IMR-90 (cell line): ENCODE measurements around the gene CHD9. TPM values are rescaled to one million over a fixed set of nuclear protein-coding genes. Genes with fewer than 3 reads are reported as not detected.

Source experiments
- ATAC-seq: fragments of 200-7000 bp; cut with Tn5 transposase; 2 replicates; pipeline ENCODE4 v1.9.1; 2020; ENCODE audit warnings: low read depth, mild to moderate bottlenecking, moderate library complexity
- BruUV-seq: library from RNA; stranded (reverse); fragments of 400-500 nt; replicated peaks from 2 replicates; lab custom pipeline; 2021; lab: Mats Ljungman, UMichigan
- CTCF ChIA-PET: fragments of 300-600 bp; formaldehyde crosslinking; extraction: SDS; loops from one replicate; lab custom pipeline; 2021; ENCODE audit warnings: antibody characterized with exemption; lab: Yijun Ruan, JAX
- POLR2A ChIA-PET: fragments of 300-600 bp; sonication (Branson Sonifier 250); formaldehyde crosslinking; loops from one replicate; lab custom pipeline; 2022; ENCODE audit warnings: antibody characterized with exemption; ENCODE audit not compliant: unreplicated experiment; lab: Charles Lee
- DNase-seq: peaks from one replicate; pipeline ENCODE4 v3.0.0; 2013
- H2AFZ ChIP-seq: replicated peaks from 2 replicates; pipeline ENCODE3; 2013; ENCODE audit warnings: low read length, mild to moderate bottlenecking; ENCODE audit not compliant: poor library complexity
- H2AK5ac ChIP-seq: 2 replicates; pipeline ENCODE4 v1.6.1; 2013; ENCODE audit warnings: low read depth, low read length, inconsistent platforms
- H2AK9ac ChIP-seq: replicated peaks from 2 replicates; pipeline ENCODE3; 2013; ENCODE audit warnings: mild to moderate bottlenecking, low read depth, low read length, moderate library complexity; ENCODE audit not compliant: poor library complexity
- H2BK120ac ChIP-seq: 2 replicates; pipeline ENCODE4 v1.6.1; 2013; ENCODE audit warnings: low read depth, low read length, inconsistent platforms
- H2BK15ac ChIP-seq: 3 replicates; pipeline ENCODE4 v1.6.1; 2013; ENCODE audit warnings: low read depth, low read length, inconsistent platforms
- H2BK20ac ChIP-seq: 2 replicates; pipeline ENCODE4 v1.6.1; 2013; ENCODE audit warnings: low read depth, mild to moderate bottlenecking, inconsistent platforms, low read length, moderate library complexity
- H2BK5ac ChIP-seq: 2 replicates; pipeline ENCODE4 v1.6.1; 2013; ENCODE audit warnings: mild to moderate bottlenecking, low read depth, low read length, inconsistent platforms; ENCODE audit not compliant: poor library complexity, severe bottlenecking
- H3K14ac ChIP-seq: replicated peaks from 2 replicates; pipeline ENCODE4 v1.6.1; 2013; ENCODE audit warnings: low read depth, low read length, inconsistent platforms
- H3K18ac ChIP-seq: 2 replicates; pipeline ENCODE4 v1.6.1; 2013; ENCODE audit warnings: low read depth, low read length, control low read depth
- H3K23ac ChIP-seq: 2 replicates; pipeline ENCODE4 v1.6.1; 2013; ENCODE audit warnings: low read depth, low read length, inconsistent platforms
- H3K27ac ChIP-seq: 2 replicates; pipeline ENCODE4 v1.5.1; 2013; ENCODE audit warnings: mild to moderate bottlenecking, control low read depth, low read length; ENCODE audit not compliant: insufficient read depth
- H3K27me3 ChIP-seq: 2 replicates; pipeline ENCODE4 v1.6.1; 2013; ENCODE audit warnings: low read length; ENCODE audit not compliant: control insufficient read depth, insufficient read depth
- H3K36me3 ChIP-seq: 2 replicates; pipeline ENCODE4 v1.6.1; 2013; ENCODE audit warnings: low read length, mixed read lengths; ENCODE audit not compliant: control insufficient read depth, insufficient read depth
- H3K4ac ChIP-seq: 2 replicates; pipeline ENCODE4 v1.6.1; 2013; ENCODE audit warnings: low read depth, low read length, inconsistent platforms
- H3K4me1 ChIP-seq: 2 replicates; pipeline ENCODE4 v1.6.1; 2013; ENCODE audit warnings: low read length, mixed read lengths; ENCODE audit not compliant: control insufficient read depth, insufficient read depth
- H3K4me2 ChIP-seq: 2 replicates; pipeline ENCODE4 v1.6.1; 2013; ENCODE audit warnings: low read depth, mild to moderate bottlenecking, control low read depth, low read length, moderate library complexity
- H3K4me3 ChIP-seq: 2 replicates; pipeline ENCODE4 v1.5.1; 2013; ENCODE audit warnings: low read depth, mild to moderate bottlenecking, control low read depth, low read length, moderate library complexity; ENCODE audit not compliant: insufficient read depth
- H3K56ac ChIP-seq: 2 replicates; pipeline ENCODE4 v1.6.1; 2013; ENCODE audit warnings: low read length, inconsistent platforms; ENCODE audit not compliant: insufficient read depth; ENCODE audit errors: extremely low read depth
- H3K79me1 ChIP-seq, 2 experiments: 2 replicates each; pipeline ENCODE4 v1.6.1; 2013; ENCODE audit warnings: low read length in 2 of 2, inconsistent platforms in 1 of 2, low read depth in 1 of 2
- H3K9ac ChIP-seq: 2 replicates; pipeline ENCODE4 v1.6.1; 2013; ENCODE audit warnings: low read depth, low read length, control low read depth
- H3K9me1 ChIP-seq: 2 replicates; pipeline ENCODE4 v1.6.1; 2013; ENCODE audit warnings: low read length, inconsistent platforms; ENCODE audit not compliant: insufficient read depth
- H3K9me3 ChIP-seq: 2 replicates; pipeline ENCODE4 v1.6.1; 2013; ENCODE audit warnings: low read length; ENCODE audit not compliant: control insufficient read depth, insufficient read depth
- H4K20me1 ChIP-seq: 2 replicates; pipeline ENCODE4 v1.6.1; 2013; ENCODE audit warnings: low read length, inconsistent platforms; ENCODE audit not compliant: insufficient read depth
- H4K5ac ChIP-seq: 2 replicates; pipeline ENCODE4 v1.6.1; 2013; ENCODE audit warnings: mild to moderate bottlenecking, low read depth, low read length, control low read depth
- H4K8ac ChIP-seq, 2 experiments: 2 replicates each; pipeline ENCODE4 v1.6.1; 2013; ENCODE audit warnings: low read depth in 2 of 2, low read length in 2 of 2, control low read depth in 1 of 2, inconsistent platforms in 1 of 2
- H4K91ac ChIP-seq: 2 replicates; pipeline ENCODE4 v1.6.1; 2013; ENCODE audit warnings: low read depth, low read length, inconsistent platforms; ENCODE audit not compliant: insufficient read depth
- BHLHE40 ChIP-seq: fragments of 150-350 bp; IDR thresholded peaks from 2 replicates; pipeline ENCODE4 v1.6.1; 2016; ENCODE audit warnings: mild to moderate bottlenecking, low read depth, low read length
- CEBPB ChIP-seq: IDR thresholded peaks from 2 replicates; pipeline ENCODE4 v1.6.1; 2012; ENCODE audit warnings: low read depth, low read length, improper control_type of control experiment
- CHD1 ChIP-seq: IDR thresholded peaks from 2 replicates; pipeline ENCODE4 v1.6.1; 2012; ENCODE audit warnings: low read depth, low read length, improper control_type of control experiment
- CTCF ChIP-seq: conservative IDR thresholded peaks from 2 replicates; pipeline ENCODE4 v1.5.1; 2012; ENCODE audit warnings: mild to moderate bottlenecking, low read depth, low read length, improper control_type of control experiment
- ELK1 ChIP-seq: fragments of 150-350 bp; IDR thresholded peaks from 2 replicates; pipeline ENCODE4 v1.6.1; 2016; ENCODE audit warnings: low read depth, mild to moderate bottlenecking, low read length, moderate library complexity, borderline replicate concordance
- FOS ChIP-seq: fragments of 150-350 bp; IDR thresholded peaks from 2 replicates; pipeline ENCODE4 v1.6.1; 2016; ENCODE audit warnings: low read depth, low read length
- MAFK ChIP-seq: IDR thresholded peaks from 2 replicates; pipeline ENCODE4 v1.6.1; 2012; ENCODE audit warnings: low read depth, low read length, improper control_type of control experiment
- MAZ ChIP-seq: IDR thresholded peaks from 2 replicates; pipeline ENCODE4 v1.6.1; 2012; ENCODE audit warnings: low read depth, mild to moderate bottlenecking, low read length, improper control_type of control experiment, moderate library complexity, borderline replicate concordance
- MXI1 ChIP-seq: IDR thresholded peaks from 2 replicates; pipeline ENCODE4 v1.6.1; 2012; ENCODE audit warnings: low read depth, mild to moderate bottlenecking, low read length, moderate library complexity, borderline replicate concordance
- NFE2L2 ChIP-seq: fragments of 150-350 bp; IDR thresholded peaks from 2 replicates; pipeline ENCODE4 v1.6.1; 2016; ENCODE audit warnings: low read depth, mild to moderate bottlenecking, low read length
- POLR2A ChIP-seq: IDR thresholded peaks from 2 replicates; pipeline ENCODE4 v1.6.1; 2012; ENCODE audit warnings: mild to moderate bottlenecking, low read depth, low read length
- RAD21 ChIP-seq: IDR thresholded peaks from 2 replicates; pipeline ENCODE4 v1.6.1; 2012; ENCODE audit warnings: low read length, improper control_type of control experiment
- RCOR1 ChIP-seq: IDR thresholded peaks from 2 replicates; pipeline ENCODE4 v1.6.1; 2012; ENCODE audit warnings: mild to moderate bottlenecking, low read length, improper control_type of control experiment; ENCODE audit not compliant: insufficient replicate concordance
- RFX5 ChIP-seq: IDR thresholded peaks from 2 replicates; pipeline ENCODE4 v1.8.0; 2012; ENCODE audit warnings: low read depth, mild to moderate bottlenecking, low read length, moderate library complexity
- SMC3 ChIP-seq: fragments of 150-350 bp; IDR thresholded peaks from 2 replicates; pipeline ENCODE4 v1.6.1; 2016; ENCODE audit warnings: low read depth, mild to moderate bottlenecking, antibody characterized with exemption, low read length, moderate library complexity
- WGBS, 2 experiments: methylation state at CpG; one replicate each; pipeline versions ENCODE4 v1.1.5 to v1.1.7; 2013; ENCODE audit warnings: missing lambda C conversion rate in 2 of 2; ENCODE audit not compliant: insufficient read length in 1 of 2; ENCODE audit errors: extremely low coverage in 2 of 2; 5-methylcytosine and 5-hydroxymethylcytosine counted together
- dilution Hi-C: fragments of 300-500 bp; cut with HindIII; formaldehyde crosslinking; loops from one replicate; pipeline ENCODE4 v1.14.3; 2018; ENCODE audit warnings: low sequenced_read_pairs; ENCODE audit not compliant: unreplicated experiment
- in situ Hi-C: fragments of 300-500 bp; cut with MboI; formaldehyde crosslinking; loops from 3 replicates; pipeline ENCODE4 v1.14.3; 2019; ENCODE audit warnings: low sequenced_read_pairs, inconsistent platforms, mixed read lengths
- intact Hi-C: fragments of 100-400 bp; cut with micrococcal nuclease; formaldehyde crosslinking; loops from 2 replicates; pipeline ENCODE4 v1.10.0; 2022
- polyA plus RNA-seq, 3 experiments: library from polyadenylated mRNA; depleted of rRNA; stranded (reverse); fragments of >200 nt; gene quantifications; 2 replicates each; pipeline ENCODE4 v1.2.3, GENCODE V29; 2012; ENCODE audit warnings: low replicate concordance in 1 of 3
- total RNA-seq: library from RNA; depleted of rRNA; stranded (reverse); fragments of >200 nt; gene quantifications from 2 replicates; pipeline ENCODE4 v1.2.3, GENCODE V29; 2012
- TF ChIP-seq, protein P1 (sequence below): fragments of 150-350 bp; IDR thresholded peaks from 2 replicates; pipeline ENCODE4 v1.6.1; 2017; ENCODE audit warnings: mild to moderate bottlenecking, antibody characterized with exemption, low read length, low read depth

Gene CHD9
- total and polyA plus RNA-seq, 2 of the 4 experiments (the other 2 are of a cell fraction), result 9.1 to 48.8 TPM

DNA sequence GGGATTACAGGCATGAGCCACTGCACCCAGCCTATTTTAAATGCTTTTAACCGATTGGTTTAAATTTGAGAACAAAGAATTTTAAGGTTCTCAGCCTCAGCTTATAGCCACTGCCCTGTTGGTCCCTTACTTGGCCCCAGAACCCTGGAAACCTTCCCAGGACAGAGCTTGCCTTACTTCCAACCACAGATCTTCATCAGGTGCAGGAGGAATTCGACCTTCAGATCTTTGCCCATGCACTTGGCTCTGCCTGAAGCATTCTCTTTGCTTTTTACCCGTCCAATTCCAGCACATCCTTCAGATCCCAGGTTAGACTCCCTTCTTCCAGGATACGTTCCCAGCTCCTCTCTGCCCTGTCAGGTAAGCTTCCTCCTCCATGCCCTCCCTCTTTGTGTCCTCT lies 27.7 kb downstream of the CHD9 start:
- Histone ChIP-seq H4K8ac (no peak overlapping the region), H3K4me1 (peaks cover 22% of the 10 kb centered on the region), H3K9me3 (no peaks in the 10 kb centered on the region), H3K9ac (no peak overlapping the region), H3K27me3 (no peaks in the 10 kb centered on the region), H4K20me1 (peaks cover 13% of the 10 kb centered on the region; the same call in 1 of the 2 replicates), H3K56ac (no peak overlapping the region), H3K4ac (peak overlapping the region; percentile 43), H4K91ac (no peak overlapping the region; the same call in 1 of the 2 replicates), H3K4me3 (no peak overlapping the region), H2BK15ac (no peak overlapping the region; the same call in 2 of the 3 replicates), H2AK5ac (peak overlapping the region; percentile 47; the same call in 1 of the 2 replicates), H3K27ac (no peak overlapping the region), H2AFZ (no peak overlapping the region), H3K18ac (0 out of 2 replicates have a peak overlapping the region, but pooled peaks have one; percentile 4), H3K23ac (no peak overlapping the region), H3K79me1 (peaks cover 35 to 73% of the 10 kb centered on the region in 2 experiments), H2BK5ac (no peak overlapping the region), H2AK9ac (no peak overlapping the region), H3K14ac (no peak overlapping the region), H4K5ac (no peak overlapping the region), H2BK120ac (no peak overlapping the region), H2BK20ac (no peak overlapping the region), H3K9me1 (peaks cover 39% of the 10 kb centered on the region), H3K4me2 (no peak overlapping the region), H3K36me3 (no peaks in the 10 kb centered on the region)
- WGBS, 2 experiments, result 80% methylated on average over 2 of the region's 4 CpGs; no CpG with 5 or more reads in 1 of the 2 experiments
- dilution Hi-C loops, result no loop called here
- no peak for DNase-seq
- intact Hi-C loops, result no loop called here
- ATAC-seq, result no peak
- ChIA-PET POLR2A (no interaction called here), CTCF (no interaction called here)
- in situ Hi-C loops, result no loop called here
- TF ChIP-seq SMC3 (no peak), CEBPB (no peak), MAFK (no peak), RCOR1 (no peak), RAD21 (no peak), ELK1 (no peak), BHLHE40 (no peak), MXI1 (no peak), FOS (no peak), CHD1 (no peak), RFX5 (no peak), NFE2L2 (no peak), CTCF (no peak), POLR2A (no peak), MAZ (no peak)
- TF ChIP-seq, protein P1, sequence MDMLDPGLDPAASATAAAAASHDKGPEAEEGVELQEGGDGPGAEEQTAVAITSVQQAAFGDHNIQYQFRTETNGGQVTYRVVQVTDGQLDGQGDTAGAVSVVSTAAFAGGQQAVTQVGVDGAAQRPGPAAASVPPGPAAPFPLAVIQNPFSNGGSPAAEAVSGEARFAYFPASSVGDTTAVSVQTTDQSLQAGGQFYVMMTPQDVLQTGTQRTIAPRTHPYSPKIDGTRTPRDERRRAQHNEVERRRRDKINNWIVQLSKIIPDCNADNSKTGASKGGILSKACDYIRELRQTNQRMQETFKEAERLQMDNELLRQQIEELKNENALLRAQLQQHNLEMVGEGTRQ, result no peak
- BruUV-seq, result no TSS peak
